Measurements from ENCODE around the gene CCDC102B.
"Not testable (repeated sequence)": the region's sequence is repeated elsewhere in the genome, so short reads cannot be mapped to it uniquely, and the experiment has no call there.

The CCDC102B gene

DNA sequence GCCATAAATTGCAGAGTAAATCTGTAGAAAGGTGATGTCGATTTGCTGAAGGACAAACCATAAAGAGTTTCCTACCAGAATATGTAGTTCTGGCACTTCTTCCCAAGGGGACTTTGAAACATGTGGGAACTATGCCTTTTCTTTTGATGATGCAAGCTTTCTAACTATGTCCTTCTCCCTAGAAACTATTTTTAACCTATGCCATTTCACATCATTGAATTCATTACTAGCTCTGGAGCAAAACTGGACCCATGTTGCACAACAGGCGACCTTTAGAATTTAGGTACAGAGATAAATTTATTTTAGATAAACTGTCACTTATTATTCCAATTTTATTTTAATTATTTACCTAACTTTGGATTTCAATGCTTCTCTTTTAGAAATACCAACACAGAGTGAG is 186.5 kb downstream of the CCDC102B start:
- FAIRE-seq = no peak

DNA sequence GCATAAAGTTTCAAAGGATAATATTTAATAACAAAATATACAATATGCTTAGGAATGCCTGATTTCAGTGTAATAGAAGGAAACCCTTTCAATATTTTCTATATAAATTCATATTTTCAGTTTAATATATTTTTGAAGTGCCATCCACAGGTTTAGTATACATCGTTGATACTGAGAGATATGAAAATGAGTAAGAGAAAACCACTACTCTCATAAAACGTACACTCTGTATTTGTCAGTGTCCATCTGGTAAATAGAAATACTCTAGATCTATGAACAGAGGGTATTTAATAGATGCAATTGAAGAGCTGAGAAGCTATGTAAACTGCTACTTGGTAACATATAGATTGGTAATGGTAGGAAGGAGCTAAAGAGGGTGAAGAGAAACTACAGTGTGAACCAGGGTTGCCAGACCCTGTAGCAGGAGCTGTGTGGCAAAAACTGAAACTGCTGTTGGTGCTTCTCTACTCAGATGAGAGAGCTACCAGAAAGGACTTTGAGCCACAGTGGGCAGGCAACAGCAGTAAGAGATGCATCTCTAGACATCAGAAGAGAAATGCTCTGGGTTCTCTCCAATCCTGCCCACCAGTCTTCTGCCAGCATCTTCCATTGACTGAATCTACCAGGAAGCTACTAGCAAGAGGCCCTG is 187.4 kb downstream of the CCDC102B start:
- FAIRE-seq = no peak

DNA sequence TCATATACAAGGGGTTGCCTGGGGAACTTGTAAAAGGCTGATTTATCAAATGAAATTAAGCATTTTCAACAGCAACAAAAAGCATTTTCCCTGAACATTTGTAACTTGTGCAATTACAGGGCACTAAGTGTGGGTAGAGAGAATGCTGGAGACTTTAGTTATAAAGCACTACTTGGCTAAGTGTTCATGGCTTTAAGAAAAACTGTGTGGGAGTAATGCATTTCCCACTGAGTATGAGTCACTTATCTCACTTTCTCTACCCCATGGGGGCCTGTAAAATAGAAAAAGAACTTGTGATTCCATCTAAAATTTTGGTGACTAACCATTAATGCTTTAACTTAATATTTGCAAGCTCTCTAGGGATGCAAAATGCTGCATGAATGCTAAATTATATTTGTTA is 193.4 kb downstream of the CCDC102B start:
- no peak for FAIRE-seq

DNA sequence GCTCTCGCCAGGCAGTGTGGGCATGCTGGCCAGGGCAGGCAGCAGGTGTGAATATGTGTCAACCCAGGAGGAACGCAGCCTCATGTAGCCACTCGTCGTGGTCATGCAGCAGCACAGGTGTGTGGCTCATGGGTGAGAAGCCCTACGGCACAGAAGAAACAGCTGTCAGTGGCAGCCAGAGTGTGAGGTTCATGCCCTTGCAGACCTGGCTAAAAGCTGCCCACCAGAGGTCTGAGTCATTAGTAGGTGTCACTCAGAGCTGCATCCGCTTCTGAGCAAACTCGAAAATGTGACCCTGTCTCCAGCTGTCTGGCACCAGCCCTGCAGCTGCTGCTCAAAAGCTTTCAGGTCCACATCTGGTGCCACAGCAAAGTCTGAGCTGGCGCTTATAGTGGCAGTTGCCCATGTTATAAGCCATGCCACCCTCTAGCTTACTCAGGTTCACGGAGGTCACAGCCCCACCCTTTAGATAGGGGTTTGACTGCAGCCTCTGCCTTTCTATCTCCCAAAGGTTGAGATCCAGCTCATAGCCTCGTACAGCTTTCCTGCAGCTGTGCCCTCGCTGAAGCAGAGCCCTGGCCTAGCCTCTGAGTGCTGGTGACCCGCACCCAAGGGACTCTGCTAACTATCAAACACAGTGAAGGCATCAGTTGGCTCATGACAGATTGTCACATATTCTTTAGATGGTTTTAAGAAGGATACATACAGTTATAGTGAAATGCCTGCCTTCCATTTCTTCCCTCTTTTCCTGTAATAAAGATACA is 195.0 kb downstream of the CCDC102B start:
- no peak for FAIRE-seq

DNA sequence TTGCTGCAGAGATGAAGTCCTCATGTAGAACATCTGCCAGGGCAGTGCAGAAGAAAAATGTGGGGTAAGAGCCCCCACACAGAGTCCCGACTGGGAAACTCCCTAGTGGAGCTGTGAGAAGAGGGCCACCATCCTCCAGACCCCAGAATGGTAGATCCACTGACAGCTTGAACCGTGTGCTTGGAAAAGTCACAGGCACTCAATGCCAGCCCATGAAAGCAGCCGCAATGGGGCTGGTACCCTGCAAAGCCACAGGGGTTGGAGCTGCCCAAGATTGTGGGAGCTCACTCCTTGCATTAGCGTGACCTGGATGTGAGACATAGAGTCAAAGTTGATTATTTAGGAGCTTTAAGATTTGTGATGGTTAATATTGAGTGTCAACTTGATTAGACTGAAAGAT is 197.8 kb downstream of the CCDC102B start:
- no peak for FAIRE-seq

DNA sequence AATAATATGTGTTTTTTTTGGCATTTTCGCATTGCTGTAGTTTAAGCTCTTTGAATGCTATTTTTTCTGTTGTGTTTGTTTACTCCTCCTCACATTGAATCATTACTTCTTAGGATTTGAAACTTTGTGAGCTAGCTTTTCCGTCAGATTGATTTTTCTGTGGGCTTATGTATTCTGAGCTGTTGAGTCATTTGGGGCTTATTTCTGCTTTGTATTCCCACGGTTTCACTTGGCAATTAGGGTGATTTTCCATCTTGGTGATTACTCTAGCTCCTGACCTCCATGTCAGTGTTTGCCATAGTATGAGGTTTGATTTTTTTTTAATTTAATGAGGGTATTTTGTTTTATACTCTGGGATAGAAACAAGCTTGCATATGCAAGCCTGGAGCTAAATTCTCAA is 200.0 kb downstream of the CCDC102B start:
- no peak for FAIRE-seq

DNA sequence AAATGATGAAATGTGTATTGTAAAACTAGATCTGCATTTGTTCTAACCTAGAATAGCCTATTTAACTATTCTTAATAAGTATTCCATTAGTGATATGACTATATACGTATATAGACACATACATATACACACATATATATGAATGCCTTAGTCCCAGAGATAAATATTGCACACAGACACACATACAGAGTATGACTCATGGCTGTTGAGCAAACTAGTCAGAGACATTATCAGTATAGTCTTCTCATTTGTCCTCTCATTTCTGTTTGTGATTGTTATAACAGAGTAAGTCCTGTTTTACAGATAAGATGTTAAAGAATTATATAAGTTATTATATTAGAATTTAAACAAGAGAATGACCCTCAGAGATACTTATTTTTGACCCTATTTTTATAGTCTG is 202.5 kb downstream of the CCDC102B start:
- no peak for FAIRE-seq

DNA sequence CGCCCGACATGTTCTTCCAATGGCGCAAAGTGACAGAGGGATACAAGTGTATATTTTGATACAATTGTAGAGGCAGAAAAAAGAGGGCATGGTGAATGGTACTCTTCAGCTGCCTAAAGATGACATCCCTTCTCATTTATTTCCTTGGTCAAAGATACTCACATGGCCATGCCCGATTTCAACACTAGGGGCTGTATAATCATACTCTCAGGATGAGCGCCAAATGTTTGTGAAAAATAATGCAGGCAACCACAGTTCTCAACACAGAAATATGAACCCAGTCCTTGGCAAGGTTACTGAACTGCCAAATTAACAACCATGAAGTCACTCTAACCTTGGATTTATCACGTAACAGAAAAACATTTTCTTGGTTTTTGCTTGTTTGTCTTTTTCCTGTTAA is 204.4 kb downstream of the CCDC102B start:
- FAIRE-seq = no peak

DNA sequence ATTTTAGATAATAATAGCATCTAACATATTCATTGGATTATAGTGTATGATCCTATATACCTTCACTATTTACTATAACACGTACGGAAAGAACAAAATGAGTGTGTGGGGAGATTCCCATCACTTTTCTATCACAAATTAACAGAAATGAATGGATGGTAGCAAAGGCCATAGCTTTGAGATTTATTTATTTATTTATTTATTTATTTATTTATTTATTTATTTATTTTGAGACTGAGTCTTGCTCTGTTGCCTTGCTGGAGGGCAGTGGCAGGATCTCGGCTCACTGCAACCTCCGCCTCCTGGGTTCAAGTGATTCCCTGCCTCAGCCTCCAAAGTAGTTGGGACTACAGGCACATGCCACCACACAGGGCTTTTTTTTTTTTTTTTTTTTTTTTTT is 208.3 kb downstream of the CCDC102B start:
- FAIRE-seq = not testable (repeated sequence)

DNA sequence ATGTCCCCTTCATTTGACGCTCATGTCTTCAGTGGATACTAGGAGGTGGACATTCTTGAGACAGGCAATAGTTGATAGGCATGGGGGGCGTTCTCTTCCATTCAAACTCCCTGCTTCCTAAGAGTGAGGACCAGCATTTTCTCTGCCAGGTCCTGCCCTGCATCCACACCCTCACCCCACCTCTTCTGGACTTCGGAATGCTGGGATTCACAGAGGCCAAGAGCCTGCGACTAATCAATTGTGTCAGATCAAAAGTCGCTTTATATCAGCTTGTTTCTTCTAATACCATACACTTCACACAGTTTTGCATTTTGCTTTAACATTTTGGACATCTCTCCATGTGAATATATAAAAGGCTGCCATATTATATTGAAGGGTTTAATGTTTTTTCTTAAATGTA is 210.7 kb downstream of the CCDC102B start:
- FAIRE-seq = no peak

DNA sequence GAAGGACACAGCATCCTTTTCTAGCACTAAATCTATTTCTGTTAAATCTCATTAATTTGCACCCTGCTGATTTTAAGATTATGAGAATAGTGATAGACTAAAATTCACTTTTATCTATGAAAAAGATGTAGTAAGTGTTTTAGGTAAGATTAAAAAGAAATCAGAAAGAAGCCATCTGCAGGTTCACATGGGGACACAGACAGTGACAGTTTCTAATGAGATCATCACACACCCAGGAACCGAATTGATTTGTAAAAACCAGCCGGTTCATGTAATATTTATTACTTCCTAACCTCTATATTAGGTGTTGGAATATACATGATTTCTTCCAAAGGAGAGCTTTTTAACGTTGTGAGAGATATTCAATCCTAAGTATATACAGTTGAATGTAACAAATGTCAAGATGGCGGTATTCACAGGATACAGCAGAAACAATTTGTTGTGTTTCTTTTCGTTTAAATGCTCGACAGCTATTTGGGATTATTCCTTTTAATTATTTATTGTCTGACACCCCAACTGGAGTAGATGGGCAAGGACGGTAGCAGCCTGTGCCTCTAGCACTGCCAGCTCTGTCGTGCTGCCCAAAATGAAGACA is 223.4 kb downstream of the CCDC102B start:
- no peak for FAIRE-seq

DNA sequence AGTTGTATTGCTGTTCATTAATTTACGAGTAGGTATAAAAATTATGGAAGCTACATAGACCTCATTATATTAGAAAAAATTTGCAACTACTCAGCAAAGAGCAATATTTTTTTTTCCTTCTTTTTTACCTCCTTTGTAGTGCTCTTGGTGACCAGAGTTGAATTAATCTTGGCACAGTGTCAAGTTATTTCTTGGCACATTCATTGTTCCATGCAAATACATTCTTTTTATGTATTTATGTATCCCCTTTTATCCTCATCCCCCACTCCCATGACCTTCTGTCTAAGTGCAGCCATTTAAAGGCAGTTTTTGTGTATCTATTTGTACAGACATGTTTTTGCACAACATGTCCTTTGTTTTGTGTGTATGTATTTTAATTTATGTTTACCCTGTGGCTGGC is 224.5 kb downstream of the CCDC102B start:
- FAIRE-seq = no peak

DNA sequence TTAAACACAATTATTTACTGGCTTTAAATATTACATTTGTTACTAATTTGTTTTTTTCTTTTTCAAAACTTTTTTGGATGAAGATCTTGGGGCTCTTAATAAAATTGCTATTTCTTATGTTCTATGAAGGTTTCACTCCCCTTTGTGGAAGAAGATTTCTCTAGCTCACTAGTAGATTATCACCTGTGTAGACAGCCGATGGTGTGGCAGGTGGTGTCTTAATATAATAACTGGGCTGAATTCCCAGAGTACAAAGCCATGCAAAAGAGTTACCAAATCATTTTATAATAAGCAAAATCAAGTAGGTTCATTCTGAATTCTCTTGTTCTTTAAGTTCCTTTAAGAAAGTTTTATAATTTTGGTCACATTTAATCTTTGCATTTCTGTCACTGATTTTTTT is 233.7 kb downstream of the CCDC102B start:
- no peak for FAIRE-seq

DNA sequence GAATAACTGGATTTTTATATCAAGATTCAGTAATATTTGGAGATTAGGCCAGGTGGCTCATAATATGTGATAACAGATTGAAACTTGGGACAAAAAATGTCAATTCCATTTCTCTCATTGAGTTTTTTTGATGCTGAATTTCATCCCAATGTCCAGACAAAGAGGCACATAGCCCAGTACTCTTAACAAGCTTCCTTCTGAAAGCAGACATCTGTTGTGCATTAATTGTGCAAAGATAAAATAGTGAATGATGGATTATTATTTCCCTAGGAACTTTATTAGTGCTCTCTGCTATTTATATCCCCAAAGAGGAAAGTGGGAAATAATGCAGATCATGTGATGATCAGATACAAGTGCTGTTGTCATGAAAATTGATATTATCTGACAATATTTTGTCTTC is 234.1 kb downstream of the CCDC102B start:
- FAIRE-seq = no peak

DNA sequence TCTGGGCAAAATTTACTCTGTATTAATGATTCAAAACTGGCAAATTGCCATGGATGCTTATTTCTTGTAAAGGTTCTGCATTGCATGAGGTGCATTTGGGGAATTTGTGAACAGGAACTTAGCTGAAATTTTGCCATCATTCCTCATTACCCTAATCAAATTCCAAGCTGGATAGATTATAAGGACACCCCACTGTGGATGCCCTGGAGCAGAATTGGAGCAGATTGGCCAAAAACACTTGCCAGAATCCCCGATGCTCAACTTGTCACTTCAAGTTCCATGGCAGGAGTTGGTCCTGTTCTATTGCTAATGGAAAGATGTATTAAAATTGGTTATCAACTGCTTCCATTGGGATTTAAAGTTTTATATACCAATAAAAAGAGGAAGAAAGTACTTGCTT is 237.9 kb downstream of the CCDC102B start:
- FAIRE-seq = no peak

DNA sequence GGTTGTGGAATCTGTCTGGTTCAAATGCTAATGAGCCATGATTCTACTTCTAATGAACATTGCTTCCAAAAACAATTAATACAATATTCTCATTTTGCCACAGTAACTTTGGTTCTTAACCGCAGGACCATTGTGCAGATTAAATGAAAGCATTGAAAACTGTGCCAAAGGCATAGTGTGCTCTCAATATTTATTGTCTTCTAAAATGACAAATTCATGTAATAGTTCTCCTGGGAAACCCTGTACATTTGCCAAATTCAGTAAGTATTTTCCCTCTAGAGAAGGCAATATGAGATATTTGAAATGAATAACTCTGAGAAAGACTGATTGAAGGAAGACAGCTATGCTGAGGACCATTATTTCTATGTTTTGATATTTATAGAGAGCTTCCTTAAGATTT is 246.3 kb downstream of the CCDC102B start:
- no peak for FAIRE-seq

DNA sequence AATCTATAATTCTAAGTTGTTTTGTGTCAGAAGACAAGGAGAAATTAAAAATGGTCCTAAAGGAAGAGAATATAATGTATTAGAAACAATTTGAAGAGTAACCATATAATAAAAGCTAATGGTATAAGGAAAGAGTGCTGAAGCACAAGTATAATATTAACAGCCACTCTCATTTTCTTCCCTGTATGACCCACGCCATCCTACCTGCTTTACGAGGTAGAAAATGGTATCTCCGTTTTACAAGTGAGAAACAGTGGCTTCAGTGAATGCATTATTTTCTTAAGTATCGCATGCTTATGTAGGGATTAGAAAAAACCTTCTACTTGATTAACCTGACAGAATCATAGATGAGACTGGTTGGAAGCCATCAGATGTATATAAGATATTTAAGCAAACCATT is 266.2 kb downstream of the CCDC102B start:
- no peak for FAIRE-seq

DNA sequence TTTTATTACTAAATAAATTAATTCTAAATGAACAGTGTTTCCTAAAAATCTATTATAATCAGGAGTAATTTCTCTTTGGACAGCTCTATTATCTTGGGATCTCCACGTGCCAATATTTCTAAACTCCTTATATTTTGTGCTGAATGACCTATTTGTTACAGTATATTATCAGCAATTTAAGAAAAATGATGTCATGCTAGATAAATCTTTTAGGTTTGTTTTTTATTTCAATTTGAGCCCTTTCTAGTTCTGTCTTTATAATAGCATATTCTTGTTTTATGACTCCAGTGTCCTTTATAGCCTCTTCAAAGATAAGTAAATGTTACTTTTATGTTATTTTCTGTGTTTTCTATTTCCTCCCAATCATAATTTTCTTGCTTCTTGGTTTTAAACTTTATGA is 269.2 kb downstream of the CCDC102B start:
- no peak for FAIRE-seq

DNA sequence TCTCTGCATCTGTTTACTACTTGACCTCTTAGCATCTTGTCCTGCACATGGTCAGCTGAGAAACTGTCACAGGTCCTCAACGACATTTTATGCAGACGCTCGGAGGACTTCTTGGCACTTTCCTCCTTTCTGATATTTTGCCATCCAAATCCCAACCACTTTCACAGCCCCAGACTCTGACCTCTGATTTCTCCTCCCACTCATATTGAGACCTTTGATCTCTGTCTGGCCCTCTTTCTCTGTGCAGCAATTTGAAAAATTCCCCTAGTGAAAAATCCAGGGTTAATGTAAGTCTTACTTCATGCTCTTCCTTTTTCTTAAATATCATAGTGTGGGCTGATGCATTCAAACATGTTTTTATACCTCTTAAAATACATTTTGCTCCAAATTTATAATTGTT is 273.8 kb downstream of the CCDC102B start:
- no peak for FAIRE-seq

DNA sequence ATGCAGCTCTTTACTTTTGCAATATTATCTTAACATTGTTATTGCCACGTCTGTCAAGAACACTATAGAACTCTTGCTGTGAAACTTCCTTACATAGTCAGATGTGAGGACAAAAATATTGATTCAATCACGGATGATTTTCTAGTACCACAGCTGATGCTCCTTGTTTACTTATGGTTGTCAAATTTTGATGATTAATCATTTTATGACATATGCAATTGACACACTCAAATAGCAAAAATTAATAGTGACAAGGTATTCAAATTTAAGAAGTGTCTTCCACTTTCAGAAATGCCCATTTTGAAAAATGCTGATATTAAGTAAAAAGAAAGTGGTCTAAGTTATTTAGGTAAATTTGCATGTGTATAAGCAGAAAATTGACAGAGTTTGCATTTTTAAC is 284.0 kb downstream of the CCDC102B start:
- FAIRE-seq = no peak

DNA sequence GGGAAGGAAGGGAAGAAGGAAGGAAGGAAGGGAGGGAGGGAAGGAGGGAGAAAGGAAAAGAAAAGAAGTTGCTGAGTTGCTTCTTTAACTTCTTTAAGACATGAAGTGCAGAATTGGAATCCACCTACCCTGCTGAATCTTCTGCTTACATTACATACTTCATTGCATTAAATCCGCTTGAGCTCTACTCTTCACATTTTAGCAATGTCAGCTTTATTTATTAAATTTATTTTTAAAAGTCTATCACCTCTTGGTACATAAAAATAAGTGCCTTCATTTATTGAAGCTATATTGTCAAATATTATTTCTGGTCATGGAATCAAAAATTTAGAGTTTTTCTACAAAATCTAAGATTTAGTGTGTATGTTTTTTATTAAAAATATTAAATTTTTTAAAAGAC is 284.6 kb downstream of the CCDC102B start:
- no peak for FAIRE-seq

DNA sequence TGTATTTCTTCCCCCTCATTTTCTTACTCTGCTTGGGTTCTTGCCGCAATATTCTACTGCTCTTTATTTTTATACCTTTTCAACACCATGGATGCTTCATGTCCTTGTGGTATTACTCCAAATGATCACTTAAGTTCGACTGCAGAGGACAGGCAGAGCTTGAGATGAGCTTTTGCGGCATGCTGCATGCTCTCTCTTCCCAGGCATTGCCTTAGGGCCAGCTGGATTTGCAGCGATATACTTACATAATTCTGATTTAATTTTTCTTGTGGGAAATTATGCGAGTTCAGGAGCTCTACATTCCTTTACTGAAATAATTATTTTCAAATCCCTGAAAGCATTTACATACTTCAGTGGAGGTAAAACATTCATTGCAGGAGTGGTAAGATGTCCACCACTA is 288.1 kb downstream of the CCDC102B start:
- no peak for FAIRE-seq

DNA sequence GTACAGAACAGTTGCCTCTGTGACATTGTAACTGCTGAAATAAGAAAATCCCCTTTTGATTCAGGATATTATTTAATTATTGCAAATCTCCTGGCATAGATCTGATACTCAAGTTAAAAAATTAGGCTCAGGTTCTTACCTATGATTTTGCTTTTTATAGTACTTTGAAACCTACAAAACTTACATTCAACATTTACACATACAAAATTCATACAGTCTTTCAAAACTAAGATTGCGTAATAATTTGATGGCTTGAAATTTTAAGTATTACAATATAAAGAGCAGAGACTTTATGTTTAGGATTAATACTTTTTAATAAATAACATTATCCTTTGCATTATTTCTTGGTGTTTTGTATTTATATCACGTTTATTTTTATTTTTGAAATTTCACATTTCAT is 291.1 kb downstream of the CCDC102B start:
- no peak for FAIRE-seq

DNA sequence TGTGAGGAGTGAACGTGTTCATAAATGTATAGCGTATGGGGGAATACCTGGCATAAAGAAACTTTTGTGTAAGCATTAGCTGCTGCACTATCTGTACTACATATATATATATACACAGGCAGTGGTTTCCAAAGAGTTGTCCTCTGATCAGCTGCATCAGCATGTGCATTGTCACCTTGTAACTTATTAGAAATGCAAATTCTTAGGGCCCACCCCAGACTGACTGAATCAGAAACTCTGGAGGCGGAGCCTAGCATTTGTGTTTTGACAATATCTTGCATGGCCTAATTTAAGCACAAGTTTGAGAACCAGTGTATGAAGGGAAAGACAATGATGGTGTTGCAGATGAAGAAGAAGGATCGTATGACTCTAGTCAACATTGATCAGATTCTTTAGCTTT is 299.5 kb downstream of the CCDC102B start:
- FAIRE-seq = no peak

DNA sequence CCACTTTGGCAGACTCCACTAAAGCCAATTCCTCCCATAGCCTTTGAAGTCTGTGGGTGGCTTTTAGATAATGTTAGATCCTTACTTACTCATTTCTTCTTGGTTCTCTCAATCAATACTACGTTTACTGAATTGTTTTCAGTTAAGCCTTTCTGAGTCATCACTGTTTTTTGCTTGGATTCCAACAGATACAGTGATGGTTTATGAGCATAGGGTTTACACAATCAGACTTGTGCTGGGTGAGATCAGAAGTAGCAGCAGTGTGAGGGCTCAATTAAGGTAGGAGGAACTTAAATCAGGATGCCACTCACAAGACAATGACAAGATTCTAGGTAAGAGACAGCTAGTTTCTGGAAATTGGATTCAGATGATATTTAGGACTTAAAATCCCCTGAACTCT is 305.1 kb downstream of the CCDC102B start:
- no peak for FAIRE-seq
